Measurements from ENCODE around the gene EPB41L2.
"Not testable (repeated sequence)": the region's sequence is repeated elsewhere in the genome, so short reads cannot be mapped to it uniquely, and the experiment has no call there.

EPB41L2 gene

GRCh38 chr6:131001945-131002660, 60.9 kb downstream of the EPB41L2 start:
- no peak for DNase-seq

- DNase-seq = no peak
Measured at GRCh38 chr6:131001111-131001736, 61.8 kb downstream of the EPB41L2 start.

- no peak for DNase-seq
Measured at GRCh38 chr6:131000544-131000943, 62.5 kb downstream of the EPB41L2 start.

- DNase-seq = no peak
Measured at GRCh38 chr6:130997061-130997753, 65.8 kb downstream of the EPB41L2 start.

GRCh38 chr6:130996635-130997034, 66.4 kb downstream of the EPB41L2 start:
- no peak for DNase-seq

GRCh38 chr6:130995783-130996447, 67.1 kb downstream of the EPB41L2 start:
- no peak for DNase-seq

GRCh38 chr6:130994319-130995097, 68.5 kb downstream of the EPB41L2 start:
- no peak for DNase-seq

- DNase-seq = no peak
Measured at GRCh38 chr6:130993292-130993765, 69.7 kb downstream of the EPB41L2 start.

GRCh38 chr6:130991422-130992137, 71.5 kb downstream of the EPB41L2 start:
- DNase-seq = no peak

GRCh38 chr6:130987539-130987938, 75.5 kb downstream of the EPB41L2 start:
- DNase-seq = not testable (repeated sequence)

- DNase-seq = no peak
Measured at GRCh38 chr6:130985115-130985514, 77.9 kb downstream of the EPB41L2 start.

GRCh38 chr6:130982941-130983456, 80.0 kb downstream of the EPB41L2 start:
- no peak for DNase-seq

GRCh38 chr6:130982135-130982534, 80.9 kb downstream of the EPB41L2 start:
- DNase-seq = no peak

- DNase-seq = no peak
Measured at GRCh38 chr6:130981409-130981808, 81.6 kb downstream of the EPB41L2 start.

- no peak for DNase-seq
Measured at GRCh38 chr6:130980310-130981032, 82.6 kb downstream of the EPB41L2 start.

- no peak for DNase-seq
Measured at GRCh38 chr6:130978660-130979396, 84.2 kb downstream of the EPB41L2 start.

GRCh38 chr6:130978180-130978579, 84.9 kb downstream of the EPB41L2 start:
- no peak for DNase-seq

GRCh38 chr6:130975325-130975724, 87.7 kb downstream of the EPB41L2 start:
- no peak for DNase-seq

GRCh38 chr6:130973521-130974277, 89.3 kb downstream of the EPB41L2 start:
- DNase-seq = no peak

All from GF-D8 (cell line).